Measurements from ENCODE around the gene DPYD.
"Not testable (repeated sequence)": the region's sequence is repeated elsewhere in the genome, so short reads cannot be mapped to it uniquely, and the experiment has no call there.

Gene DPYD

GRCh38 chr1:97356309-97356708 is 564.5 kb downstream of the DPYD start:
- TF ChIP-seq POLR2A (IDR thresholded peaks at IDR 0.05; ENCODE audit: low read depth, low read length): no peak
- no peak for TF ChIP-seq SPI1 (IDR thresholded peaks at IDR 0.05; ENCODE audit: low read depth, low read length)
- TF ChIP-seq TAF1 (IDR thresholded peaks at IDR 0.05; ENCODE audit: low read depth, low read length): no peak
- TF ChIP-seq POLR2AphosphoS5 (IDR thresholded peaks at IDR 0.05; ENCODE audit: low read depth, low read length): no peak
- no peak for TF ChIP-seq POU2F2 (IDR thresholded peaks at IDR 0.05; ENCODE audit: low read depth, low read length)
- TF ChIP-seq PAX5 (IDR thresholded peaks at IDR 0.05; ENCODE audit: insufficient read depth, low read length, severe bottlenecking): no peak
- no peak for DNase-seq (ENCODE audit: insufficient read length, low spot score)
- no peak for FAIRE-seq

DNA sequence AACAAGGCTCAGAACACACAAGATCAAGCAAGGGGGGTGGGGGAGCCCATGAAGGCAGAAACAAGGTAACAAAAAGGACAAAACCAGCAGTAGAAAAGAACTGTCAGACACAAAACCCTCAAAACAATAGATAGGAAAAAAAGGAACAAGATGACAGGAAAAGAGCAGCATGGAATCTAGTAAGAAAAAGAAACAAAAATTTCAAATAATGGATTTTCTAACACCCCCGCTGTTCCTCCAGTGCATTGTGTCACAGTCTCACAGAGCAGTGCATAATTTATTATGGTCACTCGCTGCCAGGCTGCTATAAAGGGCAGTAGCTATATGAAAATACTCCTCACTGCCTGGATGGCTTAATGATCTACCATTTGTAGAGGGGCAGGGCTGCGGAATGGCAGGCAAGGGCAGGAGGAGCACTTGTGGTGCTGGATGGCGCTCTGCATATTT is 567.9 kb downstream of the DPYD start:
- TF ChIP-seq PAX5 (IDR thresholded peaks at IDR 0.05; ENCODE audit: insufficient read depth, low read length, severe bottlenecking) (no peak), POLR2AphosphoS5 (IDR thresholded peaks at IDR 0.05; ENCODE audit: low read depth, low read length) (no peak), POLR2A (IDR thresholded peaks at IDR 0.05; ENCODE audit: low read depth, low read length) (no peak), SPI1 (IDR thresholded peaks at IDR 0.05; ENCODE audit: low read depth, low read length) (no peak), TAF1 (IDR thresholded peaks at IDR 0.05; ENCODE audit: low read depth, low read length) (no peak), POU2F2 (IDR thresholded peaks at IDR 0.05; ENCODE audit: low read depth, low read length) (no peak)

GRCh38 chr1:97351846-97352245 is 569.0 kb downstream of the DPYD start:
- FAIRE-seq (no peak), DNase-seq (ENCODE audit: insufficient read length, low spot score) (no peak)
- no peak for TF ChIP-seq POU2F2 (IDR thresholded peaks at IDR 0.05; ENCODE audit: low read depth, low read length)
- TF ChIP-seq TAF1 (IDR thresholded peaks at IDR 0.05; ENCODE audit: low read depth, low read length): no peak
- TF ChIP-seq SPI1 (IDR thresholded peaks at IDR 0.05; ENCODE audit: low read depth, low read length): no peak
- TF ChIP-seq PAX5 (IDR thresholded peaks at IDR 0.05; ENCODE audit: insufficient read depth, low read length, severe bottlenecking): no peak
- no peak for TF ChIP-seq POLR2AphosphoS5 (IDR thresholded peaks at IDR 0.05; ENCODE audit: low read depth, low read length)
- no peak for TF ChIP-seq POLR2A (IDR thresholded peaks at IDR 0.05; ENCODE audit: low read depth, low read length)

More for the DNA sequence above, 567.9 kb downstream of the DPYD start:
- no peak for DNase-seq (ENCODE audit: insufficient read length, low spot score)
- FAIRE-seq: no peak

DNA sequence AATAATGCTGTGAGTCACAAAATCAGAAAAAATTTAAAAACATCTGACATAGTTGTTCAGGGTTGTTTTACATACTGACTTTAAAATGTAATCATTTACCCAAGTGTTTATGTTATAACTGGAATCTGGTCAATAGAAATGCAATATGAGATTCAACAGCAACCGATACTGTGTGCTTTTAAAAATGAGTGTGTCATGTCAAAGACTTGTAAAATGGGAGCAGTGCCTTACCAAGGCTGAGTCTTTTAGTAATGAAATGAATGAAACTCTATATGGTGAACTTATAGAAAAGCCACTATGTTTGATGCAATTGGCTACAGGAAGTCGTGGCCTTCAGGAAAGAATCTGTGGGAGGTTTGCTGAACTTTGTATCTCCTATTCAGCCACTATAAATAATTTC is 570.2 kb downstream of the DPYD start:
- DNase-seq (ENCODE audit: insufficient read length, low spot score): no peak
- TF ChIP-seq TAF1 (IDR thresholded peaks at IDR 0.05; ENCODE audit: low read depth, low read length) (no peak), PAX5 (IDR thresholded peaks at IDR 0.05; ENCODE audit: insufficient read depth, low read length, severe bottlenecking) (no peak), SPI1 (IDR thresholded peaks at IDR 0.05; ENCODE audit: low read depth, low read length) (no peak), POLR2AphosphoS5 (IDR thresholded peaks at IDR 0.05; ENCODE audit: low read depth, low read length) (no peak), POLR2A (IDR thresholded peaks at IDR 0.05; ENCODE audit: low read depth, low read length) (no peak), POU2F2 (IDR thresholded peaks at IDR 0.05; ENCODE audit: low read depth, low read length) (no peak)
- no peak for FAIRE-seq

GRCh38 chr1:97350241-97350640 is 570.6 kb downstream of the DPYD start:
- DNase-seq (ENCODE audit: insufficient read length, low spot score) (no peak), FAIRE-seq (no peak)
- TF ChIP-seq POU2F2 (IDR thresholded peaks at IDR 0.05; ENCODE audit: low read depth, low read length): no peak
- no peak for TF ChIP-seq PAX5 (IDR thresholded peaks at IDR 0.05; ENCODE audit: insufficient read depth, low read length, severe bottlenecking)
- no peak for TF ChIP-seq SPI1 (IDR thresholded peaks at IDR 0.05; ENCODE audit: low read depth, low read length)

GRCh38 chr1:97349794-97350193 is 571.0 kb downstream of the DPYD start:
- not testable (repeated sequence) for DNase-seq (ENCODE audit: insufficient read length, low spot score); FAIRE-seq

DNA sequence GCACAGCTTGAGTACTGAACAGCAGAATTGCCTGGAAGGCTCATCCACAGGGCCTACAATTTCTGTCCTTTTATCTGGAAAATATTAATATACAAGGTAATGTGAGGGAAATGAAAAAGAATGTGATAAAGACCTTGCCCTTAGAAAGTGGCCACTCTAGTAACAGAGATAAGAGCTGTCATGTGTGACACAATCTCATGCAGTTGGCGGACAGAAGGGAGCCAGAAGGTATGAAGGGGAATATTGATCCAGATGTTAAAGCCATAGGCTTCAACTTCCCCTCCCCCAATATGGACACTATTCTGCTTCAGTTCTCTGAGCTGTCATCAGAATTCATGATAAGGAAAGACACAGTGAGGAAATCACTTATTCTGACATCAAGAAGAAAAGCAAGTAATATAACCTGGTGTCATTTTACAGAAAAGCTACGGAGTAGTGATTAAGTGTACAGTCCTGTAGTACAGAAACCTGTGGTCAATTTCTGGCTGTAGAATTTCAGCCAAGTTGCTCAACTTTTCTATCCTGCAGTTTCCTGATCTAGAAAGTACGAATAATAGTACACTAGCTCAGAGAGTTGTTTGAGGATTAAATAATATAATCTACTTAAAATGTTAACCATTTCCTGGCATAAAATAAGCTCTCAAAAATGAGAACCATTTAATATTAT is 572.1 kb downstream of the DPYD start:
- FAIRE-seq: no peak
- no peak for DNase-seq (ENCODE audit: insufficient read length, low spot score)
- TF ChIP-seq POLR2AphosphoS5 (IDR thresholded peaks at IDR 0.05; ENCODE audit: low read depth, low read length): no peak
- no peak for TF ChIP-seq SPI1 (IDR thresholded peaks at IDR 0.05; ENCODE audit: low read depth, low read length)
- no peak for TF ChIP-seq PAX5 (IDR thresholded peaks at IDR 0.05; ENCODE audit: insufficient read depth, low read length, severe bottlenecking)
- TF ChIP-seq POU2F2 (IDR thresholded peaks at IDR 0.05; ENCODE audit: low read depth, low read length): no peak
- no peak for TF ChIP-seq TAF1 (IDR thresholded peaks at IDR 0.05; ENCODE audit: low read depth, low read length)
- no peak for TF ChIP-seq POLR2A (IDR thresholded peaks at IDR 0.05; ENCODE audit: low read depth, low read length)

GRCh38 chr1:97340951-97341350 is 579.9 kb downstream of the DPYD start:
- TF ChIP-seq SPI1 (IDR thresholded peaks at IDR 0.05; ENCODE audit: low read depth, low read length) (no peak), POLR2A (IDR thresholded peaks at IDR 0.05; ENCODE audit: low read depth, low read length) (no peak), TAF1 (IDR thresholded peaks at IDR 0.05; ENCODE audit: low read depth, low read length) (no peak), POLR2AphosphoS5 (IDR thresholded peaks at IDR 0.05; ENCODE audit: low read depth, low read length) (no peak), PAX5 (IDR thresholded peaks at IDR 0.05; ENCODE audit: insufficient read depth, low read length, severe bottlenecking) (no peak), POU2F2 (IDR thresholded peaks at IDR 0.05; ENCODE audit: low read depth, low read length) (no peak)
- no peak for FAIRE-seq
- DNase-seq (ENCODE audit: insufficient read length, low spot score): no peak

DNA sequence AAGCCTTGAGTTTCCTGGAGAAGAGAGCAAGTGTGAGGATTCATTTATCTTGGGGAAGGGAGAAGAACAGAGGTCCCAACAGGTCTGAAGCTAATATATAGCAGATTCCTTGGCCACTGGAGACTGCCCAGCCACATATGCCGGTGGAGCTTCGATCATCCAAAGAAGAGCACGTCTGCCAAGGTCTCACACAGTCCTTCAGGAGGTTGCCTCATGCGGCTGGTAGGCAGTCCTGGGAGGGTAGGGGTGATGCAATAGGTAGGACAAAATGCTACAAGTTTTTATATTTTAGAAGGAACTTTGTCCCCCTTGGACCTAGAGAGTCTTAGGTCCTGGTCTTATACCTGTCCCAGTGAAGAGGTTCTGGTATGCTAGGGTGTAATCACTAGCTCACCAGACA is 582.5 kb downstream of the DPYD start:
- no peak for FAIRE-seq
- DNase-seq (ENCODE audit: insufficient read length, low spot score): no peak
- TF ChIP-seq SPI1 (IDR thresholded peaks at IDR 0.05; ENCODE audit: low read depth, low read length) (no peak), PAX5 (IDR thresholded peaks at IDR 0.05; ENCODE audit: insufficient read depth, low read length, severe bottlenecking) (no peak), POLR2AphosphoS5 (IDR thresholded peaks at IDR 0.05; ENCODE audit: low read depth, low read length) (no peak), POU2F2 (IDR thresholded peaks at IDR 0.05; ENCODE audit: low read depth, low read length) (no peak), TAF1 (IDR thresholded peaks at IDR 0.05; ENCODE audit: low read depth, low read length) (no peak), POLR2A (IDR thresholded peaks at IDR 0.05; ENCODE audit: low read depth, low read length) (no peak)
